Esophagus squamous epithelium (tissue), 4 donors: Measurements from ENCODE around the gene STARD6.

Experiments used
- CTCF ChIP-seq, 6 experiments: fragments of 450-650 bp in 4 of 6; fragments of 200-600 bp in 2 of 6; sonication (generic) in 2 of 6; IDR thresholded peaks; one replicate each; pipeline ENCODE4 v1.5.1; 2016 to 2019; ENCODE audit warnings: antibody characterized with exemption in 6 of 6, mild to moderate bottlenecking in 4 of 6, moderate library complexity in 4 of 6
- POLR2A ChIP-seq, 4 donors: fragments of 450-650 bp; IDR thresholded peaks; one replicate each; pipeline ENCODE4 v1.6.1; 2017; ENCODE audit warnings: antibody characterized with exemption in 4 of 4, mild to moderate bottlenecking in 4 of 4, moderate library complexity in 3 of 4

- no peak for TF ChIP-seq CTCF (IDR thresholded peaks at IDR 0.05)
- no peak for TF ChIP-seq POLR2A (IDR thresholded peaks at IDR 0.05)
Observed at GRCh38 chr18:54360406-54360805, 2.7 kb upstream of the STARD6 start.
